Measurements from ENCODE around the gene NFIL3.
A peak's percentile ranks its signal among the peaks of the same experiment; 100 is the strongest.
"Not testable (repeated sequence)": the region's sequence is repeated elsewhere in the genome, so short reads cannot be mapped to it uniquely, and the experiment has no call there.

The NFIL3 gene, protein sequence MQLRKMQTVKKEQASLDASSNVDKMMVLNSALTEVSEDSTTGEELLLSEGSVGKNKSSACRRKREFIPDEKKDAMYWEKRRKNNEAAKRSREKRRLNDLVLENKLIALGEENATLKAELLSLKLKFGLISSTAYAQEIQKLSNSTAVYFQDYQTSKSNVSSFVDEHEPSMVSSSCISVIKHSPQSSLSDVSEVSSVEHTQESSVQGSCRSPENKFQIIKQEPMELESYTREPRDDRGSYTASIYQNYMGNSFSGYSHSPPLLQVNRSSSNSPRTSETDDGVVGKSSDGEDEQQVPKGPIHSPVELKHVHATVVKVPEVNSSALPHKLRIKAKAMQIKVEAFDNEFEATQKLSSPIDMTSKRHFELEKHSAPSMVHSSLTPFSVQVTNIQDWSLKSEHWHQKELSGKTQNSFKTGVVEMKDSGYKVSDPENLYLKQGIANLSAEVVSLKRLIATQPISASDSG

DNA sequence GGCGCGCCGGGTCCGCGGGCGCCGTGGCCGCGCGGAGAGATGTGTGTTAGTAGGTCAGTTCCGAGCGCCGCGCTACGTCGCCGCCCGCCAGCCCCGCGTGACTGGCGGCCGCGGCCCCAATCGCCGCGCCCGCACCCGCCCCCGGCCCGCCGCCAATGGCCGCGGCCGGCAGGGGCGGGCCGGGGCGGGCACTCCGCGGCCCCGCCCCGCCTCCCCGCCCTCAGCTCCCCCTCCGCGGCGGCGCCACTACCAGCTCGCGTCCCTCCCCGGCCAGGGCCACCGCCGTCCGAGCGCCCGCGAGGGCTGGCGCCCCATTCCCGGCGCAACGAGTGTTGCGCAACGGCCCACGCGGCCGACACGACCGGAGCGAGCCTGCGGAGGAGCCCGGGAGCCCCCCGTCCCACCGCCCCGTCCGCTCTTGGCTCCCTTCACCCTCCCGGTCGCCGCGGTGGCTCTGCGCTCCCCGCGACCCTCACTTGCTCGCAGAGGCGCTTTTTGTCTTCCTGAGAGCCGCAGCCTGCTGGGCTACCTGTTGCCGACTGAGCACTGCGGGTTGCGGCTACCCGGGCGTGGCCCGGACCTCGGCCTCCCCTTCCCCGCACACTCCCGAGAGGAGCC is at the start of gene NFIL3:
TSS of gene NFIL3 (minus strand) at position 48 of the 618 bp plus-strand sequence. CDS start 13,098 bp downstream, outside the sequence.
- peak in 1 of 2 donors; percentile 55 for DNase-seq (ENCODE audit: low read depth in 2 of 2)

DNA sequence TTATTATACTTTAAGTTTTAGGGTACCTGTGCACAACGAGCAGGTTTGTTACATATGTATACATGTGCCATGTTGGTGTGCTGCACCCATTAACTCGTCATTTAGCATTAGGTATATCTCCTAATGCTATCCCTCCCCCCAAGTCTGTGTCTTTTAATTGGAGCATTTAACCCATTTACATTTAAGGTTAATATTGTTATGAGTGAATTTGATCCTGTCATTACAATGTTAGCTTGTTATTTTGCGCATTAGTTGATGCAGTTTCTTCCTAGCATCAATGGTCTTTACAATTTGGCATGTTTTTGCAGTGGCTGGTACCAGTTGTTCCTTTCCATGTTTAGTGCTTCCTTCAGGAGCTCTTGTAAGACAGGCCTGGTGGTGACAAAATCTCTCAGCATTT is 47.9 kb upstream of the NFIL3 start:
- DNase-seq (ENCODE audit: low read depth in 2 of 2), result not testable (repeated sequence)

DNA sequence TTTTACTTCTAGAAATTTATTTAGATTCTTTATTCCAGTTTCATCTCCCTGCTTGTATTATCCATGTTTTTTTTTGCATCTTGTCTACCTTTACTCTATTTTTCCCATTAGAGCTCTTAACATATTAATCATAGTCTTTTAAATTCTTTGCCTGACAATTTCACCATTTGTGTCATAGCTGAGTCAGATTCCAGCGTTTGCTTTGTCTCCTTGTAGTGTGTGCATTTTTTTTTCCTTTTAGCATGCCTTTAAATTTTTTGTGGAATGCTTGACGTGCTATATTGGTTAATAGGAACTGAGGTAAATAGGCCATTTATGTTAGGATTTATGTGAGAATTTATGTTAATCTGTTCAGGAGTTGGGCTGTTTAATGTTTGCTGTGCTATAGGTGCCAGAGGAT is 41.8 kb upstream of the NFIL3 start:
- no peak for DNase-seq (ENCODE audit: low read depth in 2 of 2)

DNA sequence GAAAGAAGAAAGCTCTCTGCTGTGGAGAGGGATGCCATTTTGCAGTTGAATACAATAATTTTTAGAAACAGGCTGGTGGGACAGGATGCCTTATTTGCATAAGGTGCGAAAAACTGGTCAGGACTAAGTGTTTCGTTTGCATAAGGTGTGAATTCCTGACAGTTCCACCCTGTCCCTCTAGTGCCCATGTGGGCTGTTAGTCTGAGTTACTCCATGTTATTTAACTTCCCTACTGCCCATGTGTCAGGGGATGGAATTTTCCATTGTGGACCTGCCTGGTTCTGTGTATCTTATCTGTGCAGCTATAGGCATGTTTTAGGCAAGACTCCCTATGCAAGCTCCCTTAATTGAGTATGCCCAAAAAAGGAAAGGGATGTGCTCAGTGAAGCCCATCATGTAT is 35.3 kb upstream of the NFIL3 start:
- DNase-seq (ENCODE audit: low read depth in 2 of 2), result no peak

DNA sequence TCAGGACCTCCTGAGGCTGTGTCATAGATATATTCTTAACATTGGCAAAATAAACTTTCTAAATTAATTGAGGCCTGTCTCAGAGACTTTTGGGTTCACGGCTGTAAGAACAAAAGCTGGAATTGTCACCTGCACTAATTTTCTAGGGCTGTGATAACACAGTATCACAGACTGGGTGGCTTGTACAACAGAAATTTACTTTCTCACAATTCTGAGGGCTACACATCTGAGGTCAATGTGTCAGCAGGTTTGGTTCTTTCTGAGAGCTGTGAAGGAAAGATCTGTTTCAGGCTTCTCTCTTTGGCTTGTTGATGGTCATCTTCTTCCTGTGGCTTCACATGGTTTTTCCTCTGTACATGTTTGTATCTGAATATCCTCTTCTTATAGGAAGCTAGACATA is 29.2 kb upstream of the NFIL3 start:
- no peak for DNase-seq (ENCODE audit: low read depth in 2 of 2)

DNA sequence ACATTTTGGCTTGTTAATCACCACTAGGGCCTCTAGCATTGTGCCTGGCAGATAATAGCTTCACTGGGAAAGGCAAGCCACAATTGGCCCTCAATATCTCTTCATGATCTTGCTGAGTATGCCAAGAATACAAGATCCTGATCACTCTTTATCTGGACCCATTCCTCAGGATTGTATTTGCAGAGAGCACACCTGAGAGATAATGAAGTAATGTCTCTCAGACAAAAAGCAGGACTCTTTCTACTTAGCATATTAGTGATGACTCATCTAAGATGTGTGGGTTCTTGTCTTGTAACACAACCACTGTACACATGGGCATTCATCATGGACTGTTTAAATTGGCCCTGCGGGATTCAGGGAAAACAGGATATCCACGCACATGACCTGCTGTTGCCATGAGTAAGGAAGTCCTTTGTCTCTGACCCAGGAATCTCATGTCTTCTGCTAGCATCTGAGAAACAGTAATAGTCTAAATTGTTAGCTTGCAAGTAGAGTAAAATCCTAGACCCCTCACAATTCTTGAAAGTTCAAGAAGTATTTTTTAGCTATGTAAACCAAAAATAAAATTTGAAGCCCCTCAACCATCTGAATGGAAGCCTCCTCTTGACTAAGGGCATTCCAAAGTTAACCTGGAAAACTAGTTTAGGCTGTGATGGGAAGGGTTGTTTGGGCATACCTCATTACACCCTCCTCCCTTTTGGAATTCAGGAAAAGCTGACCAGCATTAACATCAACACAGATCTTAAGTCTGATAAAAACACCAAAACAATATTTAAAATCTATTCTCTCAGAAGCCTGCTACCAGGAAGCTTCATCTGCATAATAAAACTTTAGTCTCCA is 28.0 kb upstream of the NFIL3 start:
- no peak for DNase-seq (ENCODE audit: low read depth in 2 of 2)

DNA sequence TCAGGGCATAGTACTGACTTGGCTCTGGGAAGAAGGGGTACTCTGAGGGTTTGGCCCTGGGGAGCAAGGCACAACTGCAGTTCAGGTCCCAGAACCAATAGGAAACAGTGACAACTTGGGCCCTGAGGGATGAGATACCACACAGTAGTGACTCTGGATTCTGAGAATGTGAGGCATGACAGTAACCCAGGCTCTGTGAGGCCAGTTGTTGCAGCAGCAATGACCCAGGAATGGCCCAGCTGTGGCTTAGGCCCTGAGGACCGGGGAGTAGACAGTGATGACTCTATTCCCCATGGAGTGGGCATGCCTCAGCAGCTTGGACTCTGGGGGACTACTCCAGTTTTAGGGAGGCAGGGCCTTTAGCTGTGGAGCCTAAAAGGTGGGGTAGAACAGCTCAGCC is 21.5 kb upstream of the NFIL3 start:
- DNase-seq (ENCODE audit: low read depth in 2 of 2), result no peak

DNA sequence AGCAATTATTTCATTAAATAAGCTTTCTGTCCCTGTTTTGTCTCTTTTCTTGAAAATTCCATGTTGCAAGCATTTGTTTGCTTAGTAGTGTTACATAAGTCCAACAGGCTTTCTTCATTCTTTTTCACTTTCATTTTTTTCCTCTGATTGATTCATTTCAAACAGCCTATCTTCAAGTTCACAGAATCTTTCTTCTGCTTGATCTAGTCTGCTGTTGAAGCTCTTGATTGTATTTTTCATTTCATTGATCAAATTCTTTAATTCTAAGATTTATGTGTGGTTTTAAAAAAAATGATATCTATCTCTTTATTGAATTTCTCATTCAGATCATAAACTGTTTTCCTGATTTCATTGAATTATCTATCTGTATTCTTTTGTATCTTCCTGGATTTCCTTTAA is 20.4 kb upstream of the NFIL3 start:
- DNase-seq (ENCODE audit: low read depth in 2 of 2), result no peak

DNA sequence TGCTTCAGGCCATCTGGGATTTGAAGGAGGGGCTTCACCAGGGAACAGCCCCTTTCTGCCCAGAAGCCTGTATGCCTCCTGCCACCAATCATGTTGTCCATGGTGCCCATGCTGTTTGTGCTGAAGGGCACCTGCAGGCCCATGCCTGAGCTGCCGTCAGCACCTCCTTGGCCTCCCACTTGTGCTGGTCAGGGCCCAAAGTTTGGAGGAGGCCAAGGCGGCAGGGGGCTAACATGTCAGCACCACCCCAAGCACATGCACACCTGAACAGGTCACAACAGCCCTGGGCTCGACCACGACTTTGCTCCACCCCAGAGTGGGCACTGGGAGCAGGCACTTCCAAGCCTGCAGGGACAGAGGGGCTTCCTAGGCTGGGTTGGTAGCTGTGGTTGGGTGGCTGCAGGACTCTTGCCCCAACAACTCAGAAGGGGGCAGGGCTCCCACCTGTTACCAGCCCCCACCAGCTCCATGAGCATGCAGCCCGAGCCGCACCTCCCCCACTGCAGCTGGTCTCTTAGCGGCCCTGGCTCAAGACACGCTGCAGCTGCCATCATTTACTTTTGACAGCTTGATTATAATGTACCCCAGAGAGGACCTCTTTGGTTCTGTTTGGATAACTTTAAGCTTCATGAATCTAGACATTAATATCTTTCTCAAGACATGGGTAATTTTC is 19.8 kb upstream of the NFIL3 start:
- DNase-seq (ENCODE audit: low read depth in 2 of 2), result no peak

DNA sequence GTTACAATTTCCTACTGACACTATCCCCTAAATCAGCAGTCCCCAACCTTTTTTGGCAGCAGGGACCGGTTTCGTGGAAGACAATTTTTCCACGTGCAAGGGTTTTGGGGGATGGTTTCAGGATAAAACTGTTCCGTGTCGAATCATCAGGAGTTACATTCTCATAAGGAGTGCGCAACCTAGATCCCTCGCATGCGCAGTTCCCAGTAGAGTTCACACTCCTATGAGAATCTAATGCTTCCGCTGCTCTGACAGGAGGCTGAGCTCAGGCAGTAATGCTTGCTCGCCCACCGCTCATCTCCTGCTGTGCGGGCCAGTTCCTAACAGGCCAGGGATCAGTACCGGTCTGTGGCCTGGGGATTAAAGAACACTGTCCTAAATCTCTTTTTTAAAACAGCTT is 13.2 kb upstream of the NFIL3 start:
- DNase-seq (ENCODE audit: low read depth in 2 of 2), result no peak

DNA sequence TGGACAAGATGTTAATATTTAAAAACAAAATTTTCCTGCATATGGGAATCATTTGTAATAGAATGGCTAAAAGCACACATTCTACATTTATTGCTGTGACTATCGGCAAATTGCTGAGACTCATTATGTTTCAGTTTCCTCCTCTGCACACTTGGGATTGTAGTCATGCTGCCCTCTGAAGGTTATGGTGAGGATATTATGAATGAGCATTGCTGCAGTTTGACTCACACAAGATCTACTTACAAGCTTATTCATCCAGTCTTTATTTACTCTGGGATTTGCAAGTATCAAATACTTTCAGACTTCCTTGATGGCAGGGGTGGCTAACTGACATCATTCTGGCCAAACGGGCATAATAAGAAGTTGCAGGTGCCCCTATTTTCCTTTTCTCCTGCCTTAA is 9.5 kb upstream of the NFIL3 start:
- DNase-seq (ENCODE audit: low read depth in 2 of 2), result no peak

DNA sequence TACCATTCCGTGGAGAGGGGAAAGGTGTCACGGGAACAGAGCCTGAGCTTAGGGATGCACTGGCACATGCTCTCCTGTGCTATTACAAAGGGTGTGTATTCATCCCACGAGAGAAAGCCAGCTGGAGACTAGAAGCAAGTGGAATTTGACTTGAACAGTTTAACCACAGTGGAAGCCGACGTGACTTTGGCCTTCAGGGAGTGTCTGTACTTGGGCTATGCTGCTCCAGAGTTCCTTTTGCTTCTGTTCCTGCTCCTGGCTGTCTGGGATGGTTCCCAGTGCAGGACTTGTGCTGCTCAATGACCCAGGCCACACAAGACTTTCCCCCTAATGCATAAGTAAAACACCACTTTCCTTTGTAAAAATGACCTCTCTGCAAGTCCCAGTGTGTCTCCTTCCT is 7.9 kb upstream of the NFIL3 start:
- no peak for DNase-seq (ENCODE audit: low read depth in 2 of 2)

DNA sequence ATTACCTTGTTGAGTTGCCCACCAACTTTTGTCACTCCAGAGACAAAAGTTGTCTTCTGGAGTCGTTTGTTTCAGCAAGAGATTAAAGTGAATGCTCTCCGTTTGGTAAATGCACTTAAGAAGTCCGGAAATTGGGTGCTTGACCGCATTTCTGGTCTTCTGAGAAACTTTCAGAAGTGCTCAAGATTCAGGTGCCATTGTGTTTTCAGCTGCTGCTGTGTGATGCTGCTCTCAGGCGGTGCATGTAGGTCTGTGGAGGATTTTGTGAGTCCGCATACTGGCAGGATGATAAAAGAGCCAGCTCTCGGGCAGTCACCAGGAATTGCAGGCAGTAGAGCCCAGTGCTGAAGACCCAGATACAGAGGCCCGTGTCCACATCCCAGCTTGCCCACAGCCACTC is 5.9 kb upstream of the NFIL3 start:
- DNase-seq (ENCODE audit: low read depth in 2 of 2), result no peak

DNA sequence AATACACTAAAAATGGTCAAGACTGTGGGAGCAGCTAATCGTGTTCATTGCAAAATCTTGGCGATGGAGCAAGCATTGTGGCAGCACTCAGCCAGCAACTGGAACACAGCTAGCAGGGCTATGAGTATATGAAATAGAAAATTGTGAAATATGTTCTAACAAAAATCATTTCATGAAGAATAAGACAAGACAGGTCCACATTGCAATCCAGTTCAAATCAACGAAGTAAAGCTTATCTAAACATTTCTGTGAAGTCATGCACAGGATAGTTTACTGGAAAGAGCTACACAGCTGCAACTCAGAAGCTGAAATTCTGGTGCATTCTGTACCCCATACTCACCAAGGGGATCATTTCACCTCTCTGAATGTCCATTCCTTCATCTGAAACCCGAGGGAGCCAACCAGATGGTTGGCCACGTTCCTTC is 5.3 kb upstream of the NFIL3 start:
- DNase-seq (ENCODE audit: low read depth in 2 of 2), result no peak

DNA sequence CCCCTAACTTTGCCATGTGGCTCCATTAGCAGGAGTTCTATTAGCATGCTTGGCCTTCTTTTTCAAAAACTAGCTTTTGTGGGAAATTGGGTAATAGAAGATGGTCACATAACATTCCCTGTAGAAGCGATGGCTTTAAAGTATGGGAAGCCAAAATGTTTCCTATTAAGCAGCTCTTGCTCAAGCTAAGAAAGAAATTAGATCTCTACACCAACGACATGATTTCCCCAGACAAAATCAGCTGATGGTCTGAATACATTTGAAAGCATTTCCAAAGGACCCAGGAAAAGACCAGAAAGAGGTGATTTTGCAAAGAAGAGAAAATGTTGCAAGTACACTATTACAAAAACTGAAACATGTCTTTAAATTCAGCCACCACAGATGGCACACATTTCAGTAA is 4.8 kb upstream of the NFIL3 start:
- DNase-seq (ENCODE audit: low read depth in 2 of 2), result no peak

DNA sequence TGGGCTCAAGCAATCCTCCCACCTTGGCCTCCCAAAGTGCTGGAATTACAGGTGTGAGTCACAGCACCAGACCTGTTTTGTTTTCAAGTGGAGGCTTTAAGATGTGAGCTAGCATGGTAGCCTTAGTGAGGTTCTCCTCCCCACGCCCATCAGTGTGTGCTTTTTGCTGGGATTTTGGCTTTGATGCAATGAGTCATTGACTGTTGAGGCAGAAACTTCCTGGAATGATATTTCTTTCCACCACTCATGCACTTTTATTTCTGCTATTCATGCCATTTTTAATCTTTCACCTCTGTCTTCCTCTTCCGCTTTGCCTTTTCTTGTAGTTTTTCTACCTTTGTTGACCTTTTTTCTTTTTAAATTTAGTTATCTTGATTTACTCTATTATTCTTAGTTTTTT is 4.2 kb upstream of the NFIL3 start:
- DNase-seq (ENCODE audit: low read depth in 2 of 2), result no peak

DNA sequence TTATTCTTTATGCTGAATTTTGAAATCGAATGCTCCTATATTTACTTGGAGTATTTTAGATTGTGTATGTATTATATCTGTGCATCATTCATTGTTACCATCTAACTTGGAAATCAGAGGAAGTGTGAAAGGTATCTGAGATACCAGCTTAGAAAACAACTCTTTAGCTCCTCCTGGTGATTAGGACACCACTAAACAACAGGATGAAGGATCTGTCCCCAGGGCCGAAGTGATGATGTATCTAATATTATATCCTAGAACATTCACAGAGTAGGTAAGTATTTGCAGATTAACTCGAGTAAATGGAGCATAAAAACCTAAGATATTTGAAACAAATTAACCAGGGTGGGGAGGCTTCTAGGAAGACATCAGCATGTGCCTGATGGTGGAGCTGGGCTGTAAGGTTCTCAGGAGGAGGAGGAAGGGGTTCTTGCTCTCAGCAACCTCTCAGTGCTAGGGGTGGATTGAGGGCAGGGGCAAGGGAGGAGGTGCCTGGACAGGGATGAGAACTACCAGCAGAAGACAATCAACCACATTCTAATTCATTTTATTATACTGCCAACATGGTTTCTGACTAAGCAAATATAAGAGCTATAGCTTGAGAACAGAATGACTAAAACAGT is 2.6 kb upstream of the NFIL3 start:
- no peak for DNase-seq (ENCODE audit: low read depth in 2 of 2)

DNA sequence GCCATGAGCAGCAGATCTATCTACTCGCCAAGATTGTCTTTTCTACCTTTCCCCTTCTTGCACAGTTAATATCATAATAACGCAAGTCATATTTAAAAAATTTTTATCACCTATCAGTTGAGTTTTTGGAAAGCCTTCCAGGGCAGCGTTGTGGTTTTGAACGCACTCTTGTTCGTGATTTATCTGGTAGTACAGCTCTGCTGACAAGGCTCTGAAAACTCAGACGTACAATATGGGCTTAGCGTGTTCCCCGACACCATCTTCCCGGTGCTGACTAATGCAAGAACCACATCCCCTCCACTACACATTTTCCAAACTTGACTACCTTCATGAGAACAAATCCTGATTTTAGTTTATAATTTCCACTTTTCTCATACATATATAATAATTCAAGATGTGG is 1.6 kb upstream of the NFIL3 start:
- DNase-seq (ENCODE audit: low read depth in 2 of 2), result no peak

DNA sequence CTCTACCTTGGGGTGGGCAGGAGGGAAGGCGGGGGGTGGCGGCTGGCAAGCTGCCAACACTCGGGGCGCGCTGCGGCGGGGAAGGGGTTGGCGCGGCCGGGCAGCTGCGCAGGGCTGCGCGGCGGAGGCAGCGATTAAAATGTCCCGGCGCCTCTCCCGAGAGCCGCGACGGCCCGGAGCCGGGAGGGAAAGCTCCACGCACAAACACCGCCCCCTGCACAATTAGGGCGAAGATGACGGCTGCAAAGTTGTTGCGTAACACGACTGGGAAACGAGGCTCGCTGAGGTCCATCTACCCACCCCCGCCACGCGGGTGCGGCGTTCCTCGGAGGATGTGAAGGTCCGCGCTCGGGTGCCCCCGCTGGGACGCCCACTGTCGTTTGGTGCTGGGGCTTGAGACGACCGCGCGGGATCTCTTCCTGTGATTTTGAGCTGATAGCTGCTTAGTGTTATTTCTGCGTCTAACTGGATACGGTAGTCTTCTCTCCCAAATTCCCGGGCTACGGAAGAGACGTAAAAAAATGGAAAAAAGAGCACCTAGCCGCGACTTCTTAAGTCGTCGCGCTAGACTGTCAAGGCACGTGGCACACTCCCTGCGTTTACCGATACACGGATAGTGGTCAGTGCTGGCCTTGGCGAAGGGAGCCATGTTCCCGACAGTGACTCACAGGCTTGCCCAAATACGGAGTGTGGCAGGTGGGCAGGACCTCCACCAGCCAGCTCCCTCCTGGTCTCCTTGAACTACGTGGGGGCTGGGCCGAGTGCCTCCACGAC is 958 bp upstream of the NFIL3 start:
- peak; percentile 53 to 59 for DNase-seq (ENCODE audit: low read depth in 2 of 2)

Measured in stimulated activated CD8-positive, alpha-beta memory T cell treated with anti-CD3 and anti-CD28 coated beads, Interleukin-15, amount 100 ng/mL, for 4 hours (primary cell).